IMR-90 (cell line): Measurements from ENCODE around the gene TCF12. TPM values are rescaled to one million over a fixed set of nuclear protein-coding genes. Genes with fewer than 3 reads are reported as not detected.
A peak's percentile ranks its signal among the peaks of the same experiment; 100 is the strongest.

Experiments used
- ATAC-seq: fragments of 200-7000 bp; cut with Tn5 transposase; 2 replicates; pipeline ENCODE4 v1.9.1; 2020; ENCODE audit warnings: low read depth, mild to moderate bottlenecking, moderate library complexity
- BruUV-seq: library from RNA; stranded (reverse); fragments of 400-500 nt; replicated peaks from 2 replicates; lab custom pipeline; 2021; lab: Mats Ljungman, UMichigan
- CTCF ChIA-PET: fragments of 300-600 bp; formaldehyde crosslinking; extraction: SDS; loops from one replicate; lab custom pipeline; 2021; ENCODE audit warnings: antibody characterized with exemption; lab: Yijun Ruan, JAX
- POLR2A ChIA-PET: fragments of 300-600 bp; sonication (Branson Sonifier 250); formaldehyde crosslinking; loops from one replicate; lab custom pipeline; 2022; ENCODE audit warnings: antibody characterized with exemption; ENCODE audit not compliant: unreplicated experiment; lab: Charles Lee
- DNase-seq: peaks from one replicate; pipeline ENCODE4 v3.0.0; 2013
- H2AFZ ChIP-seq: replicated peaks from 2 replicates; pipeline ENCODE3; 2013; ENCODE audit warnings: low read length, mild to moderate bottlenecking; ENCODE audit not compliant: poor library complexity
- H2AK5ac ChIP-seq: 2 replicates; pipeline ENCODE4 v1.6.1; 2013; ENCODE audit warnings: low read depth, low read length, inconsistent platforms
- H2AK9ac ChIP-seq: replicated peaks from 2 replicates; pipeline ENCODE3; 2013; ENCODE audit warnings: mild to moderate bottlenecking, low read depth, low read length, moderate library complexity; ENCODE audit not compliant: poor library complexity
- H2BK120ac ChIP-seq: 2 replicates; pipeline ENCODE4 v1.6.1; 2013; ENCODE audit warnings: low read depth, low read length, inconsistent platforms
- H2BK15ac ChIP-seq: 3 replicates; pipeline ENCODE4 v1.6.1; 2013; ENCODE audit warnings: low read depth, low read length, inconsistent platforms
- H2BK20ac ChIP-seq: 2 replicates; pipeline ENCODE4 v1.6.1; 2013; ENCODE audit warnings: low read depth, mild to moderate bottlenecking, inconsistent platforms, low read length, moderate library complexity
- H2BK5ac ChIP-seq: 2 replicates; pipeline ENCODE4 v1.6.1; 2013; ENCODE audit warnings: mild to moderate bottlenecking, low read depth, low read length, inconsistent platforms; ENCODE audit not compliant: poor library complexity, severe bottlenecking
- H3K14ac ChIP-seq: replicated peaks from 2 replicates; pipeline ENCODE4 v1.6.1; 2013; ENCODE audit warnings: low read depth, low read length, inconsistent platforms
- H3K18ac ChIP-seq: 2 replicates; pipeline ENCODE4 v1.6.1; 2013; ENCODE audit warnings: low read depth, low read length, control low read depth
- H3K23ac ChIP-seq: 2 replicates; pipeline ENCODE4 v1.6.1; 2013; ENCODE audit warnings: low read depth, low read length, inconsistent platforms
- H3K27ac ChIP-seq: 2 replicates; pipeline ENCODE4 v1.5.1; 2013; ENCODE audit warnings: mild to moderate bottlenecking, control low read depth, low read length; ENCODE audit not compliant: insufficient read depth
- H3K27me3 ChIP-seq: 2 replicates; pipeline ENCODE4 v1.6.1; 2013; ENCODE audit warnings: low read length; ENCODE audit not compliant: control insufficient read depth, insufficient read depth
- H3K36me3 ChIP-seq: 2 replicates; pipeline ENCODE4 v1.6.1; 2013; ENCODE audit warnings: low read length, mixed read lengths; ENCODE audit not compliant: control insufficient read depth, insufficient read depth
- H3K4ac ChIP-seq: 2 replicates; pipeline ENCODE4 v1.6.1; 2013; ENCODE audit warnings: low read depth, low read length, inconsistent platforms
- H3K4me1 ChIP-seq: 2 replicates; pipeline ENCODE4 v1.6.1; 2013; ENCODE audit warnings: low read length, mixed read lengths; ENCODE audit not compliant: control insufficient read depth, insufficient read depth
- H3K4me2 ChIP-seq: 2 replicates; pipeline ENCODE4 v1.6.1; 2013; ENCODE audit warnings: low read depth, mild to moderate bottlenecking, control low read depth, low read length, moderate library complexity
- H3K4me3 ChIP-seq: 2 replicates; pipeline ENCODE4 v1.5.1; 2013; ENCODE audit warnings: low read depth, mild to moderate bottlenecking, control low read depth, low read length, moderate library complexity; ENCODE audit not compliant: insufficient read depth
- H3K56ac ChIP-seq: 2 replicates; pipeline ENCODE4 v1.6.1; 2013; ENCODE audit warnings: low read length, inconsistent platforms; ENCODE audit not compliant: insufficient read depth; ENCODE audit errors: extremely low read depth
- H3K79me1 ChIP-seq, 2 experiments: 2 replicates each; pipeline ENCODE4 v1.6.1; 2013; ENCODE audit warnings: low read length in 2 of 2, inconsistent platforms in 1 of 2, low read depth in 1 of 2
- H3K9ac ChIP-seq: 2 replicates; pipeline ENCODE4 v1.6.1; 2013; ENCODE audit warnings: low read depth, low read length, control low read depth
- H3K9me1 ChIP-seq: 2 replicates; pipeline ENCODE4 v1.6.1; 2013; ENCODE audit warnings: low read length, inconsistent platforms; ENCODE audit not compliant: insufficient read depth
- H3K9me3 ChIP-seq: 2 replicates; pipeline ENCODE4 v1.6.1; 2013; ENCODE audit warnings: low read length; ENCODE audit not compliant: control insufficient read depth, insufficient read depth
- H4K20me1 ChIP-seq: 2 replicates; pipeline ENCODE4 v1.6.1; 2013; ENCODE audit warnings: low read length, inconsistent platforms; ENCODE audit not compliant: insufficient read depth
- H4K5ac ChIP-seq: 2 replicates; pipeline ENCODE4 v1.6.1; 2013; ENCODE audit warnings: mild to moderate bottlenecking, low read depth, low read length, control low read depth
- H4K8ac ChIP-seq, 2 experiments: 2 replicates each; pipeline ENCODE4 v1.6.1; 2013; ENCODE audit warnings: low read depth in 2 of 2, low read length in 2 of 2, control low read depth in 1 of 2, inconsistent platforms in 1 of 2
- H4K91ac ChIP-seq: 2 replicates; pipeline ENCODE4 v1.6.1; 2013; ENCODE audit warnings: low read depth, low read length, inconsistent platforms; ENCODE audit not compliant: insufficient read depth
- CHD1 ChIP-seq: IDR thresholded peaks from 2 replicates; pipeline ENCODE4 v1.6.1; 2012; ENCODE audit warnings: low read depth, low read length, improper control_type of control experiment
- MAFK ChIP-seq: IDR thresholded peaks from 2 replicates; pipeline ENCODE4 v1.6.1; 2012; ENCODE audit warnings: low read depth, low read length, improper control_type of control experiment
- MAZ ChIP-seq: IDR thresholded peaks from 2 replicates; pipeline ENCODE4 v1.6.1; 2012; ENCODE audit warnings: low read depth, mild to moderate bottlenecking, low read length, improper control_type of control experiment, moderate library complexity, borderline replicate concordance
- RFX5 ChIP-seq: IDR thresholded peaks from 2 replicates; pipeline ENCODE4 v1.8.0; 2012; ENCODE audit warnings: low read depth, mild to moderate bottlenecking, low read length, moderate library complexity
- dilution Hi-C: fragments of 300-500 bp; cut with HindIII; formaldehyde crosslinking; loops from one replicate; pipeline ENCODE4 v1.14.3; 2018; ENCODE audit warnings: low sequenced_read_pairs; ENCODE audit not compliant: unreplicated experiment
- in situ Hi-C: fragments of 300-500 bp; cut with MboI; formaldehyde crosslinking; loops from 3 replicates; pipeline ENCODE4 v1.14.3; 2019; ENCODE audit warnings: low sequenced_read_pairs, inconsistent platforms, mixed read lengths
- intact Hi-C: fragments of 100-400 bp; cut with micrococcal nuclease; formaldehyde crosslinking; loops from 2 replicates; pipeline ENCODE4 v1.10.0; 2022
- polyA plus RNA-seq, 3 experiments: library from polyadenylated mRNA; depleted of rRNA; stranded (reverse); fragments of >200 nt; gene quantifications; 2 replicates each; pipeline ENCODE4 v1.2.3, GENCODE V29; 2012; ENCODE audit warnings: low replicate concordance in 1 of 3
- total RNA-seq: library from RNA; depleted of rRNA; stranded (reverse); fragments of >200 nt; gene quantifications from 2 replicates; pipeline ENCODE4 v1.2.3, GENCODE V29; 2012
- TF ChIP-seq, protein P1 (sequence below): conservative IDR thresholded peaks from 2 replicates; pipeline ENCODE4 v1.5.1; 2012; ENCODE audit warnings: mild to moderate bottlenecking, low read depth, low read length, improper control_type of control experiment

Gene TCF12
- total and polyA plus RNA-seq, 2 of the 4 experiments (the other 2 are of a cell fraction): 79.4 to 160 TPM

DNA sequence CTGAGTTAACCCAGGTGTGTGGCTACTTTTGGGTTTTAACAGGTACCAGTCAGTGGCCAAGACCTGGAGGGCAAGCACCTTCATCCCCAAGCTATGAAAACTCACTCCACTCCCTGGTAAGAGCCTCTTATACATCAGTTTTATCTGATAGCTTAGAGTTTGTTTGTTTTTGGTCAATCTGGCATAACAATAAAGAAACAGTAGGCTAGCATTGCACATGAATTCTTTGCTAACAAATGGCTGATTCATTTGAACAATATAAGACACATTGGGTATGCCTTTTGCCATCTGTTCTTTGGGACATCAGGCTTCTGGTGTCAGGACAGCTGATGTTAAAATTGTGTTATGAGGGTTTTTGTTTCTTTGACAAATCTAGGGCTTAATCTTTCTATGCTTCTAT, 332.9 kb downstream of the TCF12 start:
- H3K27ac ChIP-seq: peak overlapping the region; percentile 9; the same call in 1 of the 2 replicates
- BruUV-seq: no TSS peak
- no peaks in the 10 kb centered on the region for H3K27me3 ChIP-seq
- H3K18ac ChIP-seq: peak overlapping the region; percentile 49; the same call in 1 of the 2 replicates
- H3K4me1 ChIP-seq: peaks cover 2% of the 10 kb centered on the region
- dilution Hi-C loops (loop anchor here (25.0 kb wide), 1 partner anchor 764 kb away; no protein-coding TSS in a partner anchor), in situ Hi-C loops (no loop called here), intact Hi-C loops (no loop called here)
- H2BK15ac ChIP-seq: peak overlapping the region; percentile 36; the same call in 1 of the 3 replicates
- no peak overlapping the region for H2AK9ac ChIP-seq
- H3K79me1 ChIP-seq: peaks cover 10 to 46% of the 10 kb centered on the region in 2 experiments
- DNase-seq (peak; percentile 23), ATAC-seq (no peak)
- TF ChIP-seq MAZ: no peak
- TF ChIP-seq RFX5: no peak
- TF ChIP-seq, protein P1, sequence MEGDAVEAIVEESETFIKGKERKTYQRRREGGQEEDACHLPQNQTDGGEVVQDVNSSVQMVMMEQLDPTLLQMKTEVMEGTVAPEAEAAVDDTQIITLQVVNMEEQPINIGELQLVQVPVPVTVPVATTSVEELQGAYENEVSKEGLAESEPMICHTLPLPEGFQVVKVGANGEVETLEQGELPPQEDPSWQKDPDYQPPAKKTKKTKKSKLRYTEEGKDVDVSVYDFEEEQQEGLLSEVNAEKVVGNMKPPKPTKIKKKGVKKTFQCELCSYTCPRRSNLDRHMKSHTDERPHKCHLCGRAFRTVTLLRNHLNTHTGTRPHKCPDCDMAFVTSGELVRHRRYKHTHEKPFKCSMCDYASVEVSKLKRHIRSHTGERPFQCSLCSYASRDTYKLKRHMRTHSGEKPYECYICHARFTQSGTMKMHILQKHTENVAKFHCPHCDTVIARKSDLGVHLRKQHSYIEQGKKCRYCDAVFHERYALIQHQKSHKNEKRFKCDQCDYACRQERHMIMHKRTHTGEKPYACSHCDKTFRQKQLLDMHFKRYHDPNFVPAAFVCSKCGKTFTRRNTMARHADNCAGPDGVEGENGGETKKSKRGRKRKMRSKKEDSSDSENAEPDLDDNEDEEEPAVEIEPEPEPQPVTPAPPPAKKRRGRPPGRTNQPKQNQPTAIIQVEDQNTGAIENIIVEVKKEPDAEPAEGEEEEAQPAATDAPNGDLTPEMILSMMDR: no peak
- TF ChIP-seq MAFK: no peak
- no peak for TF ChIP-seq CHD1
- H2BK20ac ChIP-seq: no peak overlapping the region
- H3K9me3 ChIP-seq: peaks cover 2% of the 10 kb centered on the region; the same call in 1 of the 2 replicates
- H3K9me1 ChIP-seq: peaks cover 5% of the 10 kb centered on the region
- peak overlapping the region; percentile 54; the same call in 1 of the 2 replicates for H2BK120ac ChIP-seq
- H3K36me3 ChIP-seq: peaks cover 30% of the 10 kb centered on the region
- H3K9ac ChIP-seq: no peak overlapping the region
- no peak overlapping the region; the same call in 1 of the 2 replicates for H2AK5ac ChIP-seq
- no peak overlapping the region for H3K23ac ChIP-seq
- H3K4me2 ChIP-seq: no peak overlapping the region
- H4K20me1 ChIP-seq: no peaks in the 10 kb centered on the region
- H4K8ac ChIP-seq: peak overlapping the region in 1 of 2 experiments; percentile 54; a peak in 1 of 4 replicates
- no peak overlapping the region for H3K4me3 ChIP-seq
- H2BK5ac ChIP-seq: peak overlapping the region; percentile 83
- POLR2A ChIA-PET: no interaction called here
- no peak overlapping the region for H4K5ac ChIP-seq
- H3K4ac ChIP-seq: peak overlapping the region; percentile 79; the same call in 1 of the 2 replicates
- CTCF ChIA-PET: no interaction called here
- H2AFZ ChIP-seq: no peak overlapping the region
- H3K14ac ChIP-seq: 0 out of 2 replicates have a peak overlapping the region, but pooled peaks have one; percentile 80
- H3K56ac ChIP-seq: no peak overlapping the region
- no peak overlapping the region; the same call in 1 of the 2 replicates for H4K91ac ChIP-seq
